WTC11 (cell line): ENCODE measurements around the gene FGF12. TPM values are rescaled to one million over a fixed set of nuclear protein-coding genes. Genes with fewer than 3 reads are reported as not detected.

Experiments used
- ATAC-seq: fragments of 200-7000 bp; cut with Tn5 transposase; 2 replicates; pipeline ENCODE4 v1.10.0; 2021; ENCODE audit warnings: mild to moderate bottlenecking, moderate library complexity
- CTCF ChIA-PET: fragments of 300-600 bp; sonication (Branson Sonifier 250); formaldehyde crosslinking; loops from one replicate; lab custom pipeline; 2021; ENCODE audit warnings: antibody characterized with exemption; lab: Charles Lee
- POLR2A ChIA-PET: fragments of 350-600 bp; sonication (Branson Sonifier 250); formaldehyde crosslinking; loops from one replicate; lab custom pipeline; 2021; ENCODE audit warnings: antibody characterized with exemption; lab: Charles Lee
- DNase-seq: peaks from one replicate; pipeline ENCODE4 v3.0.0; 2021; ENCODE audit warnings: low spot score
- H3K27ac Mint-ChIP-seq: 2 replicates; pipeline ENCODE4 v1.8.0; 2021; ENCODE audit warnings: mixed read lengths
- H3K27me3 Mint-ChIP-seq: 2 replicates; pipeline ENCODE4 v1.8.0; 2021; ENCODE audit warnings: low read depth, mild to moderate bottlenecking, moderate library complexity, mixed read lengths
- H3K36me3 Mint-ChIP-seq: 2 replicates; pipeline ENCODE4 v1.8.0; 2021; ENCODE audit warnings: mixed read lengths
- H3K4me1 Mint-ChIP-seq: 2 replicates; pipeline ENCODE4 v1.8.0; 2022; ENCODE audit warnings: mixed read lengths
- H3K4me3 Mint-ChIP-seq: 2 replicates; pipeline ENCODE4 v1.8.0; 2021; ENCODE audit warnings: mild to moderate bottlenecking, moderate library complexity, mixed read lengths
- H3K9me3 Mint-ChIP-seq: 2 replicates; pipeline ENCODE4 v1.8.0; 2021; ENCODE audit warnings: mixed read lengths
- ESRRA ChIP-seq: sonication (generic); formaldehyde crosslinking; IDR thresholded peaks from 2 replicates; pipeline ENCODE4 v1.8.1; 2022; ENCODE audit warnings: mild to moderate bottlenecking, missing genetic modification reagents, borderline replicate concordance
- ETV6 ChIP-seq: sonication (generic); formaldehyde crosslinking; IDR thresholded peaks from 2 replicates; pipeline ENCODE4 v1.8.1; 2022; ENCODE audit warnings: mild to moderate bottlenecking, missing genetic modification reagents
- FOXK1 ChIP-seq: sonication (generic); formaldehyde crosslinking; IDR thresholded peaks from 2 replicates; pipeline ENCODE4 v1.8.0; 2022; ENCODE audit warnings: mild to moderate bottlenecking, moderate library complexity, missing genetic modification reagents
- MYBL2 ChIP-seq: sonication (generic); formaldehyde crosslinking; IDR thresholded peaks from 2 replicates; pipeline ENCODE4 v1.8.1; 2023; ENCODE audit warnings: mild to moderate bottlenecking, moderate library complexity, missing genetic modification reagents
- NFYB ChIP-seq: sonication (generic); formaldehyde crosslinking; conservative IDR thresholded peaks from 2 replicates; pipeline ENCODE4 v1.8.0; 2022; ENCODE audit warnings: low read depth, missing genetic modification reagents
- NR1H2 ChIP-seq: sonication (generic); formaldehyde crosslinking; IDR thresholded peaks from 2 replicates; pipeline ENCODE4 v1.9.0; 2021; ENCODE audit warnings: mild to moderate bottlenecking, moderate library complexity, missing genetic modification reagents
- NR2C2 ChIP-seq: sonication (generic); formaldehyde crosslinking; IDR thresholded peaks from 2 replicates; pipeline ENCODE4 v1.8.0; 2022; ENCODE audit warnings: mild to moderate bottlenecking, missing genetic modification reagents
- ZBTB21 ChIP-seq: sonication (generic); formaldehyde crosslinking; IDR thresholded peaks from 2 replicates; pipeline ENCODE4 v1.8.1; 2023; ENCODE audit warnings: mild to moderate bottlenecking, missing genetic modification reagents, borderline replicate concordance
- ZNF317 ChIP-seq: sonication (generic); formaldehyde crosslinking; IDR thresholded peaks from 2 replicates; pipeline ENCODE4 v1.8.1; 2023; ENCODE audit warnings: low read depth, mild to moderate bottlenecking, moderate library complexity, missing genetic modification reagents, borderline replicate concordance
- total RNA-seq: library from RNA; stranded (reverse); gene quantifications from 3 replicates; pipeline ENCODE4 v1.2.3, GENCODE V29; 2021
- TF ChIP-seq, protein P1 (sequence below): sonication (generic); formaldehyde crosslinking; IDR thresholded peaks from 2 replicates; pipeline ENCODE4 v1.8.0; 2022; ENCODE audit warnings: mild to moderate bottlenecking, missing genetic modification reagents
- TF ChIP-seq, protein P2 (sequence below): sonication (generic); formaldehyde crosslinking; IDR thresholded peaks from 2 replicates; pipeline ENCODE4 v1.8.0; 2022; ENCODE audit warnings: missing genetic modification reagents
- TF ChIP-seq, protein P3 (sequence below): sonication (generic); formaldehyde crosslinking; IDR thresholded peaks from 2 replicates; pipeline ENCODE4 v1.8.1; 2023; ENCODE audit warnings: mild to moderate bottlenecking, moderate library complexity, missing genetic modification reagents
- TF ChIP-seq, protein P4 (sequence below): sonication (generic); formaldehyde crosslinking; conservative IDR thresholded peaks from 2 replicates; pipeline ENCODE4 v1.8.1; 2023; ENCODE audit warnings: mild to moderate bottlenecking, low read depth, missing genetic modification reagents, moderate library complexity
- TF ChIP-seq, protein P5 (sequence below): sonication (generic); formaldehyde crosslinking; IDR thresholded peaks from 2 replicates; pipeline ENCODE4 v1.8.0; 2022; ENCODE audit warnings: mild to moderate bottlenecking, missing genetic modification reagents

The FGF12 gene
- total RNA-seq, 1 experiment from 2014 or later: 13.5 TPM

DNA sequence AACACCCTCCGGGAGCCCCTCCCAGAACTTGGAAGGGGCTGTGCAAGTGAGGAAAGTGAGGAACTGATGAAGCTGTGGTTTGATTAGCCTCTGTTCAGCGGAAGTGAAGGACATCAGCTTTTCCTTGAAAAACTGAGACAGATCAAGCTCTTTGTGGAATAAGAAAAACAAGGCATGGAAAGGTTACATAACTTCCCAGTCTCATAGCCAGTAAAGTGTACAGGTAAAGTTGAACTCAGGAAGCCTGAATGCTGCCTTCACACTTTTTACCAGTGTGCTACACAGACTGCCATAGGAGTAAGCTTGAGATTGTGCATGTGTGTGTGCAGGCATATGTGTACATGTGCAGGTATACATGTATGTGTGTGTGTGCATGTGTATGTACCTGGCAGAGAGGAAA, 293.2 kb downstream of the FGF12 start (continued):
- TF ChIP-seq, protein P1, sequence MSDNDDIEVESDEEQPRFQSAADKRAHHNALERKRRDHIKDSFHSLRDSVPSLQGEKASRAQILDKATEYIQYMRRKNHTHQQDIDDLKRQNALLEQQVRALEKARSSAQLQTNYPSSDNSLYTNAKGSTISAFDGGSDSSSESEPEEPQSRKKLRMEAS (CRISPR knock-in tag): no peak
- TF ChIP-seq NFYB (CRISPR knock-in tag) (no peak), ZNF317 (CRISPR knock-in tag) (no peak), ETV6 (CRISPR knock-in tag) (no peak), ZBTB21 (no peak)
- TF ChIP-seq, protein P2, sequence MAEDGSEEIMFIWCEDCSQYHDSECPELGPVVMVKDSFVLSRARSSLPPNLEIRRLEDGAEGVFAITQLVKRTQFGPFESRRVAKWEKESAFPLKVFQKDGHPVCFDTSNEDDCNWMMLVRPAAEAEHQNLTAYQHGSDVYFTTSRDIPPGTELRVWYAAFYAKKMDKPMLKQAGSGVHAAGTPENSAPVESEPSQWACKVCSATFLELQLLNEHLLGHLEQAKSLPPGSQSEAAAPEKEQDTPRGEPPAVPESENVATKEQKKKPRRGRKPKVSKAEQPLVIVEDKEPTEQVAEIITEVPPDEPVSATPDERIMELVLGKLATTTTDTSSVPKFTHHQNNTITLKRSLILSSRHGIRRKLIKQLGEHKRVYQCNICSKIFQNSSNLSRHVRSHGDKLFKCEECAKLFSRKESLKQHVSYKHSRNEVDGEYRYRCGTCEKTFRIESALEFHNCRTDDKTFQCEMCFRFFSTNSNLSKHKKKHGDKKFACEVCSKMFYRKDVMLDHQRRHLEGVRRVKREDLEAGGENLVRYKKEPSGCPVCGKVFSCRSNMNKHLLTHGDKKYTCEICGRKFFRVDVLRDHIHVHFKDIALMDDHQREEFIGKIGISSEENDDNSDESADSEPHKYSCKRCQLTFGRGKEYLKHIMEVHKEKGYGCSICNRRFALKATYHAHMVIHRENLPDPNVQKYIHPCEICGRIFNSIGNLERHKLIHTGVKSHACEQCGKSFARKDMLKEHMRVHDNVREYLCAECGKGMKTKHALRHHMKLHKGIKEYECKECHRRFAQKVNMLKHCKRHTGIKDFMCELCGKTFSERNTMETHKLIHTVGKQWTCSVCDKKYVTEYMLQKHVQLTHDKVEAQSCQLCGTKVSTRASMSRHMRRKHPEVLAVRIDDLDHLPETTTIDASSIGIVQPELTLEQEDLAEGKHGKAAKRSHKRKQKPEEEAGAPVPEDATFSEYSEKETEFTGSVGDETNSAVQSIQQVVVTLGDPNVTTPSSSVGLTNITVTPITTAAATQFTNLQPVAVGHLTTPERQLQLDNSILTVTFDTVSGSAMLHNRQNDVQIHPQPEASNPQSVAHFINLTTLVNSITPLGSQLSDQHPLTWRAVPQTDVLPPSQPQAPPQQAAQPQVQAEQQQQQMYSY (CRISPR knock-in tag): no peak

DNA sequence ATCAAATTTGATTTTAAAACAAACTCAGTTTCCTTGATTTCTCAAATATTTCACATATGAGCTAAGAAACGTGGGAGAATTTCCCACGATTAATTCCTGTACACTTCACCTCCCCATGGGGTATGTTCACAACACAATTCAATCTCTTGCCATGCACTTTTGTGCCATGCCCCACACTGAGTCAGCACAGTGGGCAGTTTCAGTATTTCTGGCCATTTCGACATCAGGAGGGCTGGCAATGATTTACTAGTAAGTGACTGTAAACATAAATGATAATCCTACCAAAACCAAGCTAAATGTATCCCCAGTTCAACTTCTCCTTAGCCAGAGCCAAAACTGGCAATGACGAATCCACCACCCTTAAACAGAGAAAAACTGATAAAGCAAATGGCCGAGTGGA, 293.6 kb downstream of the FGF12 start:
- no peak for DNase-seq
- H3K4me3 Mint-ChIP-seq: no peak overlapping the region
- H3K36me3 Mint-ChIP-seq: no peaks in the 10 kb centered on the region
- ChIA-PET CTCF (interaction anchor here (1.4 to 4.3 kb wide), 3 partner anchors 11 to 15 kb away, joined by 3 to 26 read pairs (median 6); no protein-coding TSS in a partner anchor), POLR2A (no interaction called here)
- no peak for ATAC-seq
- no peaks in the 10 kb centered on the region for H3K9me3 Mint-ChIP-seq
- TF ChIP-seq NR1H2 (CRISPR knock-in tag) (no peak), FOXK1 (CRISPR knock-in tag) (no peak), MYBL2 (CRISPR knock-in tag) (no peak), NR2C2 (CRISPR knock-in tag) (no peak), ESRRA (no peak)
- TF ChIP-seq, protein P3, sequence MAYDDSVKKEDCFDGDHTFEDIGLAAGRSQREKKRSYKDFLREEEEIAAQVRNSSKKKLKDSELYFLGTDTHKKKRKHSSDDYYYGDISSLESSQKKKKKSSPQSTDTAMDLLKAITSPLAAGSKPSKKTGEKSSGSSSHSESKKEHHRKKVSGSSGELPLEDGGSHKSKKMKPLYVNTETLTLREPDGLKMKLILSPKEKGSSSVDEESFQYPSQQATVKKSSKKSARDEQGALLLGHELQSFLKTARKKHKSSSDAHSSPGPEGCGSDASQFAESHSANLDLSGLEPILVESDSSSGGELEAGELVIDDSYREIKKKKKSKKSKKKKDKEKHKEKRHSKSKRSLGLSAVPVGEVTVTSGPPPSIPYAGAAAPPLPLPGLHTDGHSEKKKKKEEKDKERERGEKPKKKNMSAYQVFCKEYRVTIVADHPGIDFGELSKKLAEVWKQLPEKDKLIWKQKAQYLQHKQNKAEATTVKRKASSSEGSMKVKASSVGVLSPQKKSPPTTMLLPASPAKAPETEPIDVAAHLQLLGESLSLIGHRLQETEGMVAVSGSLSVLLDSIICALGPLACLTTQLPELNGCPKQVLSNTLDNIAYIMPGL (CRISPR knock-in tag): no peak
- TF ChIP-seq, protein P1 (CRISPR knock-in tag): no peak
- TF ChIP-seq, protein P4, sequence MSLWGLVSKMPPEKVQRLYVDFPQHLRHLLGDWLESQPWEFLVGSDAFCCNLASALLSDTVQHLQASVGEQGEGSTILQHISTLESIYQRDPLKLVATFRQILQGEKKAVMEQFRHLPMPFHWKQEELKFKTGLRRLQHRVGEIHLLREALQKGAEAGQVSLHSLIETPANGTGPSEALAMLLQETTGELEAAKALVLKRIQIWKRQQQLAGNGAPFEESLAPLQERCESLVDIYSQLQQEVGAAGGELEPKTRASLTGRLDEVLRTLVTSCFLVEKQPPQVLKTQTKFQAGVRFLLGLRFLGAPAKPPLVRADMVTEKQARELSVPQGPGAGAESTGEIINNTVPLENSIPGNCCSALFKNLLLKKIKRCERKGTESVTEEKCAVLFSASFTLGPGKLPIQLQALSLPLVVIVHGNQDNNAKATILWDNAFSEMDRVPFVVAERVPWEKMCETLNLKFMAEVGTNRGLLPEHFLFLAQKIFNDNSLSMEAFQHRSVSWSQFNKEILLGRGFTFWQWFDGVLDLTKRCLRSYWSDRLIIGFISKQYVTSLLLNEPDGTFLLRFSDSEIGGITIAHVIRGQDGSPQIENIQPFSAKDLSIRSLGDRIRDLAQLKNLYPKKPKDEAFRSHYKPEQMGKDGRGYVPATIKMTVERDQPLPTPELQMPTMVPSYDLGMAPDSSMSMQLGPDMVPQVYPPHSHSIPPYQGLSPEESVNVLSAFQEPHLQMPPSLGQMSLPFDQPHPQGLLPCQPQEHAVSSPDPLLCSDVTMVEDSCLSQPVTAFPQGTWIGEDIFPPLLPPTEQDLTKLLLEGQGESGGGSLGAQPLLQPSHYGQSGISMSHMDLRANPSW (CRISPR knock-in tag): no peak
- TF ChIP-seq, protein P2 (CRISPR knock-in tag): no peak
- TF ChIP-seq, protein P5, sequence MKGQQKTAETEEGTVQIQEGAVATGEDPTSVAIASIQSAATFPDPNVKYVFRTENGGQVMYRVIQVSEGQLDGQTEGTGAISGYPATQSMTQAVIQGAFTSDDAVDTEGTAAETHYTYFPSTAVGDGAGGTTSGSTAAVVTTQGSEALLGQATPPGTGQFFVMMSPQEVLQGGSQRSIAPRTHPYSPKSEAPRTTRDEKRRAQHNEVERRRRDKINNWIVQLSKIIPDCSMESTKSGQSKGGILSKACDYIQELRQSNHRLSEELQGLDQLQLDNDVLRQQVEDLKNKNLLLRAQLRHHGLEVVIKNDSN: no peak
- peaks cover 14% of the 10 kb centered on the region for H3K4me1 Mint-ChIP-seq
- 0 out of 2 replicates have a peak overlapping the region, but pooled peaks have one; percentile 8 for H3K27ac Mint-ChIP-seq
- no peaks in the 10 kb centered on the region for H3K27me3 Mint-ChIP-seq
